HG03520 (cell line): ENCODE results near the gene NFIX.

ENCODE experiments used
- ATAC-seq: cut with Tn5 transposase; IDR thresholded peaks from one replicate; pipeline ENCODE4 v1.9.1; 2021; ENCODE audit warnings: mild to moderate bottlenecking, moderate library complexity; ENCODE audit not compliant: unreplicated experiment

NFIX gene

DNA sequence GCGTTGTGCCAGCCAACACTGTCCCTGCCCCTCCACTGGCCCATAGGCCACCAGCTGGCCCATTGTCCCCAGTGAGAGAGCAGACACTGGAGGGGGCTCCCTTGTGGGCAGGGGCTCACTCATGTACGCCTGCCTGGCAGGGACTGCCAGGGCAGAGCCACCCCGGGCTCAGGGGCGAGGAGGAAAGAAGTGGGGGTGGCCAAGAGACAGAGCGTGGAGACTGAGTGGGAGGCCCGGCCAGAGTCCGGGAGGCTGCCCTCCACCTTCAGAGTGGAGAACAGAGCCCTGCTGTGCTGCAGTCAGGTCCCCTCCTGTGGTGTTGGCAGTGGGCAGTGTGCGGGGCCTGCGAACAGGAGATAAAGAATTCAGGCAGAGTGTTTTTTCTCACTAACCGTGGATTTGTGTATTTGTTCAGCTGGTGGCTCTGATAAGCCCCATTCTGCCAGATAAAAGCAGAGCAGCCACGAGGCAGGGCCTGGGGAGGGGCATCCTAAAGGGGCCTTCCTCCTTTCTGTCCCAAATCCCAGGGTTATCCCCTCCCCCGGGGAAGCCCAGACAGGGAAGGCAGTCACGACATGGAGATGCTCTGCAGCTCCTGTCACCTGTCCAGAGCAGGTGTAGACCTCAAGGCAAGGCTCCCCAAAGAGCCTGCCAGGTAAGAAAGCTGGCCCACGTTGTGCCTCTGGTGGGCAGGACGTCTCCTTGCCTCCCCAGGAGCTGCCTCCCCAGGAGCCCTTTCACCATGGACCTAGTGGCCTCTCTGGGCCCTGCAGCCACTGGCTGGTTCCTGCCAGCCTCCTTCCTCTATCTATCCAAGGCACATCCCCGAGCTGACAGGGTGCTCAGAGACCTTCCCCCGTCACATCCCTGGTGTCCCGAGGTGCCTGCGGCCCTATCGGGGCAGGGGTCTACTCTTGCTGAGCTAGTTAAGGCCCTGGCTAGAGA, 74.4 kb downstream of the NFIX start:
- no peak for ATAC-seq

DNA sequence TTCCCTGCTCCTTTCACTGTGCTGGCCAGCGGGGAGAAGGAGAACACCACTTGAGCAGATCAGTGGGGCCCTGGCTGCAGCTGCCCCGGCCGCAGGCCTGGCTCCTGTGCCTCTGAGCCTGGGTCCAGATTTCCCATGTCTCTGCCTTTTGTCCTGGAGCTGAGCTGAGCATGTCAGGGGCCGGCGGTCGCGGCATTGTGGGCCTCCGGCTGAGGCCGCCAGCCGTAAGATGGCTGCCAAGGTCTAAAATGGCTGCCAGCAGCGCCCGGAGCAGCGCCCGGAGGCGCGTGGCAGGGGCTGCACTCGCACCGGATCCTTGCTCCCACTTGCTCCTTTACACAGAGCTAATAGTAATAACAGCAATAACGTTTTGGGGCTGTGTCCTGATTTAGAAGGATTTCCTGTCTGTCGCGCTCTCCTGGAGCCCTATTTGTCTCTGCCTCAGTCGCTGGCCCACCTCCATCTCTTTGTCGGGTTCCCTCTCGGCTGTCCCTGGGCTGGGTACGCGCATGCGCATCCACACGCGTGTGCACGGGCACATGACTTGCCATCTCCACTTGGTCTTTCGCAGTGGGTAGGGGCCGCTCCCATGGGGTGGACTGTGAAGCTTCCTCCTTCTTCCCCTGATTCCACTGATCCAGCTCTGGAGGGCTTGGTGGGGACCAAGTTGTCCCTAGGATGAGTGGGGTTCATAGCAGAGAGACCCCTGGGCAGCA, 75.3 kb downstream of the NFIX start:
- ATAC-seq = no peak

DNA sequence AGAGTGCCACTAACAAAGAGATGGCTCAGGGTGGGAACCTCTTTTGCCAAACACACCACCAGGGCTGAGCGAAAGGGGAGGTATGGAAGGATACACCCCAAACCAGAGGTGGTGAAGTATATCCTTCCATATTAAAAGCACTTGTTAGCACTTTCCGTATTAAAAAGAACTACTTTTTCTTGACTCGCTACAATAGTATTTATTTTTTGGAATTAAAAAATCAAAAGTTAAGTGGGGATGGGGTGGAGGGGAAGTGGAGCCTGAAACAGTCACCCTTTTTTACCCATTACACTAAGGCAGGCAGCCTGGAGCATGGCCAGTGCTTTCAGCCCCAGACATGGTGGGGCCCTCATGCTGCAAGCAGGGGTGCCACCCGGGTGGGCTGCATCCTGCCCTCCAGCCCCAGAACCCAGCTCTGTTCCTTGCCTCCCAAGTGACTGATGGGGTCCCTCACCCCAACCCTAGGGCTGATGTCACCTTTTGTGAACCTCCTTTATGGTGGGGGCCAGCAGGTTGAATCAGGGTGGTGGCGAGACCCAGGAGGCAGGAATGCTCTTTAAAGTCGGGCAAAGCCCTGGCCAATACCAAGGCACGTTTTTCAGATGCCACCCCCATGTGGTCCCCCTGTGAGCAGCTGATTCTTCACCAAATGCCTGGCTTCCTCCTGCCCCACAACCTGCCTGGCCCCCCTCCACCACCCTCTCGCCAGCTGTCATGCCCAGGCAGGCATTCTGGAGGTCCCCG, 76.3 kb downstream of the NFIX start:
- ATAC-seq = no peak

DNA sequence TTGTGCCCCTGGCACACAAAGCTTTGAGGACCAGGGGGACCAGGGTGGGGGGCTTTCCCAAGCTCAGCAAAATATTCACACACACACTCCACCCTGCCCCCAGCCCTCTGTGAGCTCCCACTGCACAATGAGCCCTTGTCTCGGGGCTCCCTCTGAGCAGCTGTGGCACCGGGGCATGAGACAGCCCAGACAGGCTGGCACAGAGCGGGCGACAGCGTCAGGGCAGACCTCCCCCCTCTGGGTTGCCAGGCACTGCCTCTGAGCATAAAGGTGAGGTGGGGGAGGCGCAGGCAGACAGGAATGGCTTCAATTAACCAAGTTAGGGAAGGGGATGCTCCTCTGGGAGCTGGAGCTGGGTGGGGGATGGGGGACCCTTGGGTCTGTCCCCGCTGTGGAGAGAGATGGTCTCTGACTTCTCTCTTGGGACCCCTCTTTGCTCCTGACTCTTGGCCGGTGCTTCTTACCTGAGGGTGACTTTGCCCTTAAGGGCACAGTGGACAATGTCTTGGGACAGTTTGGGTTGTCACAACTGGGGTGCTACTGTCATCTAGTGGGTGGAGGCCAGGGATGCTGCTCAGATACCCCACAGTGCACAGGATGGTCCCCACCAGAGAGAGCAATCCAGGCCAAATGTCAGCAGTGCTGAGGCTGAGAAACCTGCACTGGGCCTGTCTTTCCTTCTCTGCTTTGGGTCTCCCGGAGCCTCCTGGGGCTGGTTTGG, 77.1 kb downstream of the NFIX start:
- no peak for ATAC-seq

DNA sequence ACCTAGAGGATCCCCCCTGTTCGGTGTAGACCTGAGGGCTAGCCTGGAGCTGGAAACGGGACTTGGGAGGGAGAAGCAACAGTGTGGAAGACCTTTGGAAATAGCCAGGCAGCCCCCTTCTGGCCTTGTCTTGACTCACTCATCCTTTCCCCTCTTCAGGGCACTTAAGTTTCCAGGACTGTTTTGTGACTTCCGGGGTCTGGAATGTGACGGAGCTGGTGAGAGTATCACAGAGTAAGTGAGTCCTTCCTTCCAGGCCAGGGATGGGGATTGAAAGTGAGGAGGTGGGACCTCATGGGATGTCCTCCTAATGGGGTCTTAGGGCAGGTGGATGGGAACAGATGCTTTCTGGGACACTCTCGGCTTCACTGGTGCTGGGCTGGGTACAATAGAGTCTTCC, 78.0 kb downstream of the NFIX start:
- no peak for ATAC-seq

DNA sequence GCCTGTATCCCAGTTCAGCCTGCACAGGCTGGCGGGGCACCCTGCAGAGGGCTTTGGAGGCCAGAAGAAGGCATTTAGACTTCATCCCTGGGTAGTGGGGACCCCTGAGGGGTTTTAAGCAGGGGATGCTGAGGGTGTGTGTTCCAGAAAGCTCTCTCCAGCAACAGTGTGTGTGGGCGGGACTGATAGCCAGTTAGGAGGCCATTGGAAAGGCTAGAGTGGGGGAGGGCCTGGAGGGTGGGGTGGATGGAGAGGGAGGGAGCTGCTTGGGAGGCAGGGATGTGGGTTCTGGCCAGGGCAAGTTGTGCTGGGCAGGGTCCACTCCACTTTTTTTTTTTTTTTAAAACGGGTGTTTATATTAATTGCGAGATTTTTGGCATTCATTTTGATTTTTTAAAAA, 79.1 kb downstream of the NFIX start:
- no peak for ATAC-seq

DNA sequence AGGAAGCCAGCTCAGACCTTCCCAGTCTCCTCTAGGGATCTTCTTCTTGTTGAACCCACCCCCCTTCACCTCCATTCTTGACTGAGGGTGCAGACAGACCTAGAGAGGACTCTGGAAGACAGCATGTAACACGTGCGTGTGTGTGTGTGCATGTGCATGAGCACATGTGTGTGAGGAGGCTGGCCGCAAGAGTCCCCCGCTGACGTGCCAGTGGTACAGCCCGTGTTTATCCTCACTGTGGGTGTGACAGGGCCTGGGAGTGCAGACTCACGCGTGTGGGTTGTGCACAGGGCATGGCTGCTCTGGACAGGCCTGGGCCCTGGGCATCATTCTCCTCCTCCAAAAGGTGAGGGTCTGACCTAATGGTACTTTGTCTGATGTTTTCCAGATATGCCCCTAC, 81.0 kb downstream of the NFIX start:
- ATAC-seq = no peak

DNA sequence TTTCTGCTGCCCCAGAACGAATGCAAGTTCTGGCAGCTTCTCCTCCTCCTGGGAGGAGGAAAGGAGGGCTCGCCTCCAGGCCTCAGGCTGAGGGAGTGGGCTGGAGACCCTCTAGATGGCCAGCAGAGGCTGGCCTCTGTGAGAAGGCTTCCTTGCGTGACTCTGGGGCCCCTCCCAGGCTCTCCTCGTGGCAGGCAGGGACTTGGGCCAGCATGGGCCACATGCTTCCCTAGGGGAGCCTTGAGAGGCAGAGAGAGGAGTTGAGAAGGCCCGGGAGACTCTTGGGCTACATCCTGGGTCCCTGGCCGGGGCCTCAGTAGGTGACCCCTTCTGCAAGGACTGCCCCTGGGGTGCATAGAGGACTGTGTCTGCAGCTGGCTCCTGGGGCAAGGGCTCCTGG, 81.5 kb downstream of the NFIX start:
- no peak for ATAC-seq

DNA sequence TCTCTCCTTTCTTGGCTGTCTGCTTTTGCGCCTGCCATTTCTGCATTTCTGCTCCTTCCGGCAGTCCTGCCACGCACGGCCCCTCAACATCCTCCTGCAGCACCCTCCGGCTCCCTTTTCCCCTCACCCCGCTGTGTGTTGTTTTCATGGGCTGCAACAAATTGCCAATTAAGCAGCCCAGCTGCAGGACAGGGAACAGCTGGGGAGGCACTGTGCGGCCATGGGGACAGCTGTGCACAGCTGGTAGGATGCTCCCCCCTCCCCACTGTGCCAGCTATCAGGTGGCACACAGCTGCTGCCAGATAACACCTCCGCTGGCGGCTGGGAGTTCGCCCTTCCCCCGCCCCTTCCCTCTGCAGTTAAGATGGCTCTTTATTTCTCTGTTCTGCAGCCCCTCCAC, 82.0 kb downstream of the NFIX start:
- no peak for ATAC-seq

DNA sequence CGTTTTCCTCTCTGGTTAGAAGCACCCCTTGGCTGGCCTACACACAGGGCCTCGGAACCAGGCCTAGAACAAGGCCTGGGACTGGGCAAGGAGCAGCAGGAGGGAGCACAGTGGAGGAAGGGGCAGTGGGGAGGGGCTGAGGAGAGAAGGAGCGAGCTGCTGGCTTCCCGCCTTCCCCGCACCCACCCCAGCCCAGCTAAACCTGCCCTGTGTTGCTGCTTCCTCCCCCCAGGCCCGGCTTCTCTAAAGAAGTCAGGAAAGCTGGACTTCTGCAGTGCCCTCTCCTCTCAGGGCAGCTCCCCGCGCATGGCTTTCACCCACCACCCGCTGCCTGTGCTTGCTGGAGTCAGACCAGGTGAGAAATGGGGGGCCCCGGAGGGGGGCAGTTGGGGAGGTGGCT, 83.1 kb downstream of the NFIX start:
- no peak for ATAC-seq

DNA sequence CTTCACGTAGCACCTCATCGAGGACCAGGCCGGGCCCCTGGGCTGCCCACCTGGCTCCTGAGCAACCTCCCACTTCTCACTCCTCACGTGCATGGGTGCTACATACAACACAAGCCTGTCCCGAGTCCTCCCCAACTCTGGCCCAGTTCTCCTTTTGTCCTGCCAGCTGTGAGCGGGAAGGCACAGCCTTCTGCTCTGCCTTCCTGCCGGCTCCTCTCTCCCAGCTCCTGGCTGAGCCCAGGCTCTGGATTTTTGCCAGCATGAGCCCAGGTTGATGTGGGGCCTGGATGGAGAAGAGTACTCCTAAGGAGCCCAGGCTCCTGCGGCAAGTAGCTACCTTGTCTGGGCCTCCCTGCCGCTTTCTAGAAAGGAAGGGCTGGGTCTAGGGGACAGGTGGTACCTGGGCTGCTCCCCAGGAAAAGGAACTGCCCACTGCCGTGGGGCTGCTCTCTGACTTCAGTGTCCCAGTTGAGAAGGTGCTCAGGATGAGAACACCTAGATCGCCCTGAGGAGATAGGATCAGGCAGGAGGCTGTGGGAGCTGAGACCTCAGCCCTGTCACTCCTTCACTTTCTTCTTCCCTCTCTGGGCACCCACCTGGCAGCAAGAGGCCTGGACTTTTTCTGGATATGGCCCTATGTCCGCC, 83.7 kb downstream of the NFIX start:
- no peak for ATAC-seq

DNA sequence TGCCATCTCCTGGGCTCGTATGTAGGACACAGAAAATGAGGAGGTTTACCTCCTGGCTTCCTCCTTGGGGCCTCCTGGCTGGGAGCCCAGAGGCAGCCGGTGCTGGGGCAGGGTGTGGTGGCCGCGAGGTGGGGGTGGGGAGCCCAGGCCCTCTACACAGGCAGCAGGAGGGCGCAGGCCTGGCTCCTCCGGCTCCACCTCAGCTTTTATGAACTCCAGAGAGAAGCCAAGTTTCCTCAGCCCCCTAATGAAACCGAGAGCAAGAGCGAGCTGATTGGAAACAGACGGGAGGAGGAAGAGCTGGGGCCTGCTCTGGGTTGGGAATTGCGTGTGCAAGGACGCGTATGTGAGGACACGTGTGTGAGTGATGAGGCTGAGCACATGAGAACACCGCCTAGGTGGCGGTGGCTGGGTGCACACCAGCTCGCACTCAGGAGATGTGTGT, 84.3 kb downstream of the NFIX start:
- ATAC-seq = no peak

DNA sequence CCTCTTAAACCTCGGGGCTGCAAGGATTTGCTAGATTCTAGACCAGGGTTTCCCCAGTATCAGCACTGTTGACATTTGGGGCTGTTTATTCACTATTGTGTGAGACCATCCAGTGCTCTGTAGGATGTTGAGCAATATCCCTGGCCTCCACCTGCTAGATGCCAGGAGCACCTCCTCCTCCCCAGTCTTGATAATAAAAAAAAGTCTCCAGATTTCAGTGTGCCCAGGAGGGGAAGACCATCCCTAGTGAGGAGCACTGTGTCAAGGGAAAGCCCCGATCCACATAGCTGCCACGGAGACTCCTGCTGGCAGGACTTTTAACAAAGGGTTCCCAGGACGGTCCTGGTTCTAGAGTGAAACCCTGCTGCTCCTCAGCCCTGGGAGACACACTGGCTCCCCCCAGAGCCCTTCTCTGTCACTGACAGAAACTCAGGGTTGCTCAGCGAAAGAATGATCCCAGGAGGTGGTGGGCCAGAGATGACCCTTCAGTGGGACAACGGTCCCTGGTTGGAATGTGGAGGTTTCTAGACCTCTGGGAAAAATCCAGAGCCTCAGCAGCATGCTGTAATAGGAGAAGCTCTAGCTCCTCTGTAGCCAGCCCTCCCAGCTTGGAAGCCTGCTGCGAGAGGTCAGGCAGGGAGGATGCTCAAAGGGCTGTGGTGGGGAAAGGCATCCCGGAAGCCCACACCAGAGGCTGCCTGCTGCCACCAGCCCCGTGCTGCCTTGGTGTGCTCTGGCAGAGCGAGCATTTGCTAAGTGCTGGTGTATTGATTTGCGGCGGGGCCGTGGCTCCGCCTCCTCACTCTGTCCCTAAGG, 87.1 kb downstream of the NFIX start:
- ATAC-seq = no peak

DNA sequence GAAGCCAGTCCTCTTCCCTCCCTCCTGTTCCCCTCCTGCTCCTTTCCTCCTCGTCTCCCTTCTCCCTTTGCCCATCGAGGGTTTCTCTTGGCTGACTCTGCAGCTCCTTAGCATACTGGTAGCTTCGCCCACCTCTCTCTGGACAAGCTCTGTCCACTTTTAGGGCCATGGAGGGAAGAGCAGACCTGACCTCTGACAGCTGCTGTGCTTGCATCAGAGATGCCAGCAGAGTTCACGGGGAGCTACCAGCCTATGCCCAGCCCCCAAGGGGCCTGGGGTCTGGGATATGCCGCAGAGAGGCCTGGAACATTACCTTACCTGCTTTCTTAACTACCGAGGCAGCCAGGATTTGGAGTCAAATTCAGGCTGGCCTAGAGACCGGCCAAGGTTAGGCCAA, 87.7 kb downstream of the NFIX start:
- ATAC-seq = no peak

DNA sequence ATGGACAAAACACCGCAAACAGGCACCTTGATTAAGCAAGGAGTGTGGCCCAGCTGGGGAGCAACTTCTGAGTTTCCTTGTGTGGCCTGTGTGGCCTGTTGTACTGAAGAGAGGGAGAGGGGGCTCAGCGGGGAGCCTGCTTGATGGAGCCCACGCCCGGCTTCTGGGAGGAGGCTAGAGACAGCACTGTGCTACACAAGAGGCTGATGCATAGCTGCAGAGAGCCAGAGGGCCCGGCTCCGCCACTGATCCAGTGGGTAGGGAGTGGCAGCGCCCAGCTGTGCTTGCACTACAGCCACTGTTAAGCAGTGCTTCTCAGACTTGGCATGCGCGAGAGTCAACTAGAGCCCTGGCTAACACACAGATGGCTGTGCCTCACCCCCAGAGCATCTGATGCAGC, 88.4 kb downstream of the NFIX start:
- ATAC-seq = no peak

DNA sequence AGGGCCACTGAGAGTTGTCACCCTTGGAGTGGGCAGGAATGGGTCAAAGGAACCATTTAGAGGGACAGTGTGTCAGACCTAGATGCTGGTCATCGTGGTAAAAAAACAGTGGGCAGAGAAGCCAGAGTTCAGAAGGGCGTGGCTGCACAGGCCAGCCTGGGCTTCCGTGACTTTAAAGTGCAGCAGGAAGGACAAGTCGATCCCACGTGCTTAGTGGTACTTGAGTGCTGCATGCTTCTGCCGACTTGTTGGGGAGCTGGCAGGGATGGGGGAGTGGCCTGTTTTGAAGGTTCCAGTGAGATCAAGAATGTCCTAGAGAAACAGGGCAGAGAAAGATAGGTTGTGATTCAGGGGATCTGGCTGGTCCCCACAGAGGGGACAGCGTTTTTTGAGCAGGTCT, 90.4 kb downstream of the NFIX start:
- ATAC-seq = no peak

DNA sequence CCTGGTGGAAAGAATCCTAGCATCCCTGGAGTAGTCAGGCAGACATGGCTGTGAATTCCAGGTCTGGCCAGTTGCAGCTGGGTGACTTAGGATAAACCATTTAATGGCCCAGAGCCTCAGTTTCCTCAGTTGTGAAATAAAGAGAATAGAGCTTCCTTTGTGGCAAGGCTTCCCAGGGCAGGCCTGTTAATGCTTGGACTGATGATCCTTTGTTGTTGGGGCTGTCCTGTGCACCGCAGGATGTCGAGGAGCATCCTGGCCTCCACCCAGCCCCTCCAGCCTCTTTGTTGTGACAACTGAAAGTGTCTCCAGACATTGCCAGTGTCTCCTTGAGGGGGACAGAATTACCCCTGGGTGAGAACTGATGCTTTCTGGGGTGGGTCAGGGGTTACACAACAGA, 91.1 kb downstream of the NFIX start:
- ATAC-seq = no peak

DNA sequence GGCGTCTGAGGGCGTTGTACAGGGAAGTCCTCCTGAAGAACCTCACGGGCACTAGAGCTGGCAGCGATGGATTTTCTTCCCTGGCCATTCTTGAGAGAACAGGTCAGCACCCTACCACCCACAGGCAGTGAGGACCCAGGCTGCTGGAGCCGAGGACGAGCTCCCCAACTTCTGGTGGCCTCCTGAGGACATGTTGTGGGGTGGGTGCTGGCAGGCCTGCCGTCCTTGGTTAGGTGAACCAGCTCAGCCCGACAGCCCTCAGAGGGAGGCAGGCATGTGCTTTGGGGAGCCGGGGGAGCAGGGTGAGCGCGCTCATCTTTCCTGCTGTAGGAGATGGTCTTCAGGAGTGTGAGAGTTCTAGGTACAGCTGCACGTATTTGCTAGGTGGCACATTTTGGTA, 92.0 kb downstream of the NFIX start:
- no peak for ATAC-seq

DNA sequence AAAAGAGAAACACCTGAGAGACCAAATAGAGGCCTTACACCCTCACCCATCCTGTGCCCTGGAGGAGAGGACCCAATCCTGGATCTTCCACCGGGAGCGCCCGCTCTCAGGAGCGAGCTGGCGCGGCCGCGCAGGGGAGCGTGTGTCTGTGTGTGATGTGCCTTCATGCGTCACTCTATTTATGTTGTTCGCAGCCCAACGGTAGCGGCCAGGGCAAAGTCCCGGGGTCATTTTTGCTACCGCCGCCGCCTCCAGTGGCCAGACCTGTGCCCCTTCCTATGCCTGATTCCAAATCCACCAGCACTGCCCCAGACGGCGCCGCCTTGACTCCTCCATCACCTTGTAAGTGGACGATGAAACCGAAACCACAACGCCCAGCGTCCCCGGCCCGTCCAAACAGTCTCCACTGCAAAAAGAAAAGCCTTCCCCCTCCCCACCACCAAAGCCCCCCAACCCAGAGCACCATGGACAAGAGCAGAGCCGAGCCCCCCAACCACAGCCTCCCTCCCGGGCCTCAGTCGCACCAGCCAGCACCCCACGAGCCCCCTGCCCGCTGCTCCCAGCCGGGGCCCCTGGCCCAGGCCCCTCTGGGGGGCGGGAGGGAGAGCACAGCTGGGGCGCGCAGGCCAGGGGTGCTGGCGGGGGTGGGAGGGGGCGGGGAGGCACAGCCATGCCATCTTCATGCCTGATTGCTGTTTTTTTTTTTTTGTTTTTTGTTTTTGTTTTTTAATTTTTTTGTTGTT, 92.7 kb downstream of the NFIX start:
- no peak for ATAC-seq
